PC-3 (cell line): ENCODE results near the gene MLST8.

Experiments
- EZH2 ChIP-seq: fragments of 300-600 bp; sonication (generic); IDR thresholded peaks from one replicate; pipeline ENCODE4 v1.6.1; 2017; ENCODE audit warnings: antibody characterized with exemption, mild to moderate bottlenecking, low read length; ENCODE audit not compliant: unreplicated experiment
- EZH2phosphoT487 ChIP-seq: fragments of 300-600 bp; sonication (generic); IDR thresholded peaks from 2 replicates; pipeline ENCODE4 v1.6.1; 2018; ENCODE audit warnings: mild to moderate bottlenecking, antibody characterized with exemption, low read length, borderline replicate concordance
- TF ChIP-seq, protein P1 (sequence below): fragments of 300-600 bp; sonication (generic); conservative IDR thresholded peaks from 2 replicates; pipeline ENCODE4 v1.5.1; 2017; ENCODE audit warnings: antibody characterized with exemption, low read depth, mild to moderate bottlenecking, low read length

DNA sequence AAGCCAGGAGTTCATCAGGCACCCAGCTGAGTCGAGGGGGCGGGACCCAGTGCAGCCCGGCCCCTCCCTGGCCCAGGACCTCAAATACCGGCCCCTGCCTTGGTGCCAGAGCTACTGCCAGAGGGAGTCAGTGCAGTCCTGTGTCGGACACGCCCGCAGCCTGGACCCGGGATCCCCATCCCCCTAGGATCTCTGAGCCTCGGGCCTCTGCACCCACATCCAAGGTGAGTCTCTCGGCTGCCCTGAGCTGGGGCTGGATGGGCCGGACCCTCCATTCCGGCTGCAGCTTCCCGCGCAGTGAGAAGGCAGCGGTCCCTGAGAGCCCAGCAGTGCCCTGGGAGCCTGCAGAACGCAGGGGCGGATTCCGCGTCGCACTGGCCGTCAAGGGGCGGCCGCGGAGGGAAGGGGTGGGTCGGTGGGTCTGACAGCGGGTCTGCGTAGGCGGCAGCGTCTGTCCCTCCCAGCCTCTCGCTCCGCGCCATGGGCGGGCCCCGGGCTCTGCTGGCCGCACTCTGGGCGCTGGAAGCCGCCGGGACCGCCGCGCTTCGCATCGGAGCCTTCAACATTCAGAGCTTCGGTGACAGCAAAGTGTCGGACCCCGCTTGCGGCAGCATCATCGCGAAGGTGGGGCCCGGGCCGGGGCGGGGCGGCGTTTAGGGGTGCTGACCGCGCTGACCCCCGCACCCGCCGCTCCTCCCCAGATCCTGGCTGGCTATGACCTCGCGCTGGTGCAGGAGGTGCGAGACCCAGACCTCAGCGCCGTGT lies 31.3 kb downstream of the MLST8 start, which contains the start of gene DNASE1L2:
- TF ChIP-seq, protein P1, sequence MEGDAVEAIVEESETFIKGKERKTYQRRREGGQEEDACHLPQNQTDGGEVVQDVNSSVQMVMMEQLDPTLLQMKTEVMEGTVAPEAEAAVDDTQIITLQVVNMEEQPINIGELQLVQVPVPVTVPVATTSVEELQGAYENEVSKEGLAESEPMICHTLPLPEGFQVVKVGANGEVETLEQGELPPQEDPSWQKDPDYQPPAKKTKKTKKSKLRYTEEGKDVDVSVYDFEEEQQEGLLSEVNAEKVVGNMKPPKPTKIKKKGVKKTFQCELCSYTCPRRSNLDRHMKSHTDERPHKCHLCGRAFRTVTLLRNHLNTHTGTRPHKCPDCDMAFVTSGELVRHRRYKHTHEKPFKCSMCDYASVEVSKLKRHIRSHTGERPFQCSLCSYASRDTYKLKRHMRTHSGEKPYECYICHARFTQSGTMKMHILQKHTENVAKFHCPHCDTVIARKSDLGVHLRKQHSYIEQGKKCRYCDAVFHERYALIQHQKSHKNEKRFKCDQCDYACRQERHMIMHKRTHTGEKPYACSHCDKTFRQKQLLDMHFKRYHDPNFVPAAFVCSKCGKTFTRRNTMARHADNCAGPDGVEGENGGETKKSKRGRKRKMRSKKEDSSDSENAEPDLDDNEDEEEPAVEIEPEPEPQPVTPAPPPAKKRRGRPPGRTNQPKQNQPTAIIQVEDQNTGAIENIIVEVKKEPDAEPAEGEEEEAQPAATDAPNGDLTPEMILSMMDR: no peak
- TF ChIP-seq EZH2 (no peak), EZH2phosphoT487 (no peak)
